NCI-H526 treated with DMSO at 0.1 percent for 48 hours (cell line): ENCODE data around the gene ZNF722.
A peak's percentile ranks its signal among the peaks of the same experiment; 100 is the strongest.
"Not testable (repeated sequence)": the region's sequence is repeated elsewhere in the genome, so short reads cannot be mapped to it uniquely, and the experiment has no call there.

ENCODE experiments used
- DNase-seq: peaks from one replicate; lab custom pipeline; 2025; lab: John Stamatoyannopoulos, UW

ZNF722 gene

DNA sequence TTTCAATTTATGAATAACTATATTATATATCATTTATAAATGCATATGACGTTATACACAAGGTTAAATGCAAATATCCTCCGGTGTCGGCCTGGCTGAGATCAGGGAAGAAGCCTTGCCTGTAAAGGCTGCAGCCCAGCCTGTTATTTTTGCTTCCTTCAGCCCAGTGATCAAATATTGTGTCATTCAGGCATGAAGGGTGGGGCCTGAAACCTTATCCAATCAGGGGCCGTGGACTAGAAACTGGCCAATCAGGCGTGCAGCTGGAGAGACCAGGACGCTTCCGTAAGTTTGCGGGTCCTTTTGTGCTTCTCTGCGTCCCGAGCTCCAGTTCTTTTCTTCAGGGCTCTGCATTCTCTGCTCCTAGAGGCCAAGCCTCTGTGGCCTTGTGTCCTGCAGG lies at the start of gene ZNF722:
Gene ZNF722, plus strand, starts transcription at position 301 of the 400 bp plus-strand sequence. CDS start 113 bp downstream, outside the sequence.
- no peak for DNase-seq

- DNase-seq, result no peak
Measured at GRCh38 chr7:63953181-63953580, 45.5 kb upstream of the ZNF722 start.

GRCh38 chr7:63968629-63969028 lies 30.0 kb upstream of the ZNF722 start:
- DNase-seq, result no peak

GRCh38 chr7:64015496-64015895 lies 16.8 kb downstream of the ZNF722 start:
- DNase-seq, result not testable (repeated sequence)

- DNase-seq, result no peak
Measured at GRCh38 chr7:64035388-64035787, 36.7 kb downstream of the ZNF722 start.

GRCh38 chr7:64037095-64037494 lies 38.4 kb downstream of the ZNF722 start:
- DNase-seq, result no peak

DNA sequence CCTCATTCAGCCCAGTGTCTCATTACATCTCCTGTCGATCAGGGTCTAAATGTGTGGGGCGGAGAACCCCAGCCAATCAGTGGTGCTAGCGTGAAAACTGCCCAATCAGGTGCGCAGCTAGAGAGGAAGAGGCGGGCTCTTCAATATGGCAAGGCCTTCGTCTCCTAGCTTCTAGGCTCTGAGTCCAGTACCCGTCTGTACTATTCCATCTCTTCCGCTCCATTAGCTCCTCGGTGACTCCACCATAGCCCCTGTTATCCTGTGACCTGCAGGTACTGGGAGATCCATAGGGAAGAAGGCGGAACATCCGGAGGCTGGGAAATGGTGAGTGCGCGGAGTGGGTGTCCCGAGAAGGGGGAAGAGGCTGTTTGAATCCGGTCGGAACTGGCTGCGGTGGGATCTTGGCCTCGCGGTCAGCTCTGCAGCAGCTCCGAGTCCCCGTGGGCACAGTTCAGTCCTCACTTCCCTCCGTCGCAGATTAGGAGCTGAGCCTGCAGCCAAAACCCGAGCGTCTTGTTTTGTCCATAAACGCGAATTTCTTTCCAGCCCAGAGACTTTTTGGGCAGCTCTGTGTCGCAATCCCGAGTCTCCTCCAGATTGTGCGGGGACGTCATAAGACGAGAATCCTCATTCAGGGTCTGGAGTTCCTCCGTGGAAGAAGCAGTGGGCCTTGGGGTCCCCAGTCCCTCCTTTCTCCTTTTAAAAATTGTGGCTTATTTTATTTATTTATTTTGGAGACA lies 46.8 kb downstream of the ZNF722 start, which contains the start of gene ZNF727:
Gene ZNF727, plus strand, starts transcription at position 134 of the 740 bp plus-strand sequence. Its CDS starts 188 bp downstream, at position 322.
- DNase-seq, result peak; percentile 63

- DNase-seq, result no peak
Measured at GRCh38 chr7:64046041-64046389, 47.4 kb downstream of the ZNF722 start.
